ENCODE results near the gene PEX3. TPM values are rescaled to one million over a fixed set of nuclear protein-coding genes. Genes with fewer than 3 reads are reported as not detected.

Gene PEX3
- polyA plus RNA-seq (ENCODE audit: insufficient read length), result 41.4 TPM
- long read RNA-seq, donor 1, transcript PEX3-201 (12 exons, 1,969 nt), result major isoform, 8 of 16 reads
- long read RNA-seq, donor 1, partial matches to known transcripts, result 7 of 16 reads
- long read RNA-seq, donor 1, other reads (novel, unspliced or antisense), result 0 of 16 reads
- long read RNA-seq, donor 2, transcript PEX3-201 (12 exons, 1,969 nt), result major isoform, 5 of 5 reads
- long read RNA-seq, donor 2, partial matches to known transcripts, result 0 of 5 reads
- long read RNA-seq, donor 2, other reads (novel, unspliced or antisense), result 0 of 5 reads
- long read RNA-seq, donor 3, transcript PEX3-201 (12 exons, 1,969 nt), result major isoform, 8 of 10 reads
- long read RNA-seq, donor 3, partial matches to known transcripts, result 0 of 10 reads
- long read RNA-seq, donor 3, other reads (novel, unspliced or antisense), result 0 of 10 reads
- long read RNA-seq, donor 4, partial matches to known transcripts, result 26 of 32 reads
- long read RNA-seq, donor 4, other reads (novel, unspliced or antisense), result 6 of 32 reads
- long read RNA-seq, donor 5, transcript PEX3-201 (12 exons, 1,969 nt), result major isoform, 28 of 28 reads
- long read RNA-seq, donor 5, partial matches to known transcripts, result 0 of 28 reads
- long read RNA-seq, donor 5, other reads (novel, unspliced or antisense), result 0 of 28 reads
- long read RNA-seq, donor 6, transcript PEX3-201 (12 exons, 1,969 nt), result major isoform, 12 of 12 reads
- long read RNA-seq, donor 6, partial matches to known transcripts, result 0 of 12 reads
- long read RNA-seq, donor 6, other reads (novel, unspliced or antisense), result 0 of 12 reads
- long read RNA-seq, donor 7, transcript PEX3-201 (12 exons, 1,969 nt), result major isoform, 6 of 12 reads
- long read RNA-seq, donor 7, partial matches to known transcripts, result 5 of 12 reads
- long read RNA-seq, donor 7, other reads (novel, unspliced or antisense), result 0 of 12 reads
- long read RNA-seq, donor 8, partial matches to known transcripts, result 0 of 3 reads
- long read RNA-seq, donor 8, other reads (novel, unspliced or antisense), result 0 of 3 reads

DNA sequence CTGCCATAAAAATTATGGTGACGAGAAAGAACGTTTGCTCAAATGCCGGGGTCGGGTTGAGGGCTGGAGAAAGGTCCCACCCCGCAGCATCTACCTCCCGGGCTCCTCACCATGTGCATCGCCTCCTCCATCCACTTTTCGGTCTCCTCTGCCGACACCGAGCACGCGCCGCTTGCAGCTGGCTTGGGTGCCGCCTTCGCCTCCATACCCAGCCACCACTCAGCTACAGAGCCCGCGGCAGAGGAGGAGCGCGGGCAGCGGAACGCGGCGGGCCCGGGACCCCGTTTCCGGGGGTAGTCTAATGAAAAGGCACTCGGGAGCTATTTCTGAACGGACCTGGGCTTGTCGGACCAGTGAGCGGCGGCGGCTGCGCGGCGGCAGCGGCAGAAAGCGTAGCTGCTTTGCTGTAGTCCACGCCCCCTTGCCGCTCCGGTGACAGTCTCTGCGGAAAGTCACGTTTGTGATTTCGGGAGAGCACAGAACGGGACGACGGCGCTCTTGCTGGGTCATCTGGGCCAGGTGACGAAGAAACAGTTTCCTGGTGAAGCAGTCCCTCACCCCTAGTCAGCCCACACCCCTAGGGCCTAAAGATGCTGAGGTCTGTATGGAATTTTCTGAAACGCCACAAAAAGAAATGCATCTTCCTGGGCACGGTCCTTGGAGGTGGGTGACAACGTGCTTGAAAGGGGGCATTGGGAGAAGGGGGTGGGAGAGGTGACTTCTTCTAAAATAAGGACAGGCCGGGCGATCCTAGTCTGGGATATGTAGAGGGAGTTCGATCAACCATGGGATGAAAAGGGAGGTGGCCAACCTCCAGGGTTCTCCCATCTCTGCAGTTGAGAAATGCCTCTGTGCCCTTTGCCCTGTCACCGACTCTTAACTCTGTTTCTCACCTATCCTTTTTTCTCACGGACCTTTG, at the start of gene PEX3, which contains the start of gene ADAT2:
Gene PEX3 (plus strand): TSS at position 353 of the 919 bp plus-strand sequence. CDS start 238 bp downstream, at position 591.
Gene ADAT2 (minus strand): TSS at position 243 of the 919 bp plus-strand sequence. CDS start 37 bp downstream, at position 206.
- DNase-seq, result peak; percentile 90

DNA sequence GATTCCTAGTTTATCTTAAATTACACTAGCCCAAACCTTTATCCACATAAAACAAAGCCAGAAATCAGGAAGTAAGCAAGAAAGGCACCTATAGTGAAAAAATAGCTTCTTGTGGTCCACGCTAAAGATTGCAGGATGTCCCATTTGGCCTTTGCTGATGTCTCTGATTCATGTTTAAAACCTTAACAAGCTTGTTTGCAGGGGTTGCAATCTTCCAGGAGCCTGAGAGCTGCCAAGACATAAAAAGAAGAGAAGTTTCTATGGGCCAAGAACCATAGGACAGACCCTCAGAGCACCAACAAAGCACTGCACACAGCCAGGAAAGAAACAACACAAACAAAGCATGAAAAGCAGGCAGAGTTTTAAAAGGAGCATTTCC, 49.5 kb upstream of the PEX3 start:
- DNase-seq, result no peak

- no peak for DNase-seq
Measured at GRCh38 chr6:143401636-143402370, 48.8 kb upstream of the PEX3 start.

GRCh38 chr6:143402721-143403336, 47.8 kb upstream of the PEX3 start:
- DNase-seq, result no peak

GRCh38 chr6:143405373-143406154, 45.0 kb upstream of the PEX3 start:
- DNase-seq, result no peak

GRCh38 chr6:143406673-143407072, 43.9 kb upstream of the PEX3 start:
- no peak for DNase-seq

DNA sequence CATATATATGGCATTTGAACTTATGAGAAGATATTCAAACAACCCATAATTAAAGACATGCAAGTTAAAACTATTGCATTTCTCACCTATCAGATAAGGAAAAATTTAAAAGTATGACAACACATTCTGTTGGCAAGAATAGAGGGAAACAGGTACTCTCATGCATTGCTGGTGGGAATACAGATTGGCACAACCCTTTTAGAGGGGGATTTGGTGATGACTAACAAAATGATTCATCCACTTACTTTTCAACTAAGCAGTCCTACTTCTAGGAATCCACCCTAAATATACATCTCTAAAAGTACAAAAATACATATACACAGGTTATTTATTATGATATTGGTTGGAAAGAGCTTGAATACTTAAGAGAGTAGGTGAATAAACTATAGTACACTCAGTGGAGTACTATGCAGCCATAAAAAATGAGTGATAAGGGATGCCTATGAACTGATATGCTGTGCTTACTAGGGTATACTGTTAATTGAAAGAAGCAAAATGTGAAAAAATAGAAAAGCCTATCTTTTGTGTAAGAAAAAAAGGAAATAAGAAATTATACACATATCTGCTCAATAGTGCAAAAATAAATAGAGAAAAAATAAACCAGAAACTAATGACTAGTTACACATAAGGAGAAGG, 42.3 kb upstream of the PEX3 start:
- no peak for DNase-seq

DNA sequence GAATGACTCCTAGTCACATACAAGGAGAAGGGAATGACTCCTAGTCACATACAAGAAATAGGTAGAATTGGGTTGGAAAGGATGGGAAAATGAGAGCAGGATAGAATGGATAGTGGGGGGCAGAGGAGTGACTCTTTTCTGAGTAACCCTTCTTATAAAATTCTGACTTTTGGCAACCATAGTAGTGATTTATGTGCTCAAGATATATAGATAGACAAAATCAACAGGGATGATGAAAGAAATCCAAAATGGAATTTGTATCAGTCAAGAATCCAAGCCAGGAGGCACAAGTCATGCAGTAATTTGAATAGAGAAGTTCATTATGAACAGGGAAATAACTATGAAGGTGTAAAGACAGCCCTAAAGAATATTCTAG, 41.8 kb upstream of the PEX3 start:
- DNase-seq, result no peak

DNA sequence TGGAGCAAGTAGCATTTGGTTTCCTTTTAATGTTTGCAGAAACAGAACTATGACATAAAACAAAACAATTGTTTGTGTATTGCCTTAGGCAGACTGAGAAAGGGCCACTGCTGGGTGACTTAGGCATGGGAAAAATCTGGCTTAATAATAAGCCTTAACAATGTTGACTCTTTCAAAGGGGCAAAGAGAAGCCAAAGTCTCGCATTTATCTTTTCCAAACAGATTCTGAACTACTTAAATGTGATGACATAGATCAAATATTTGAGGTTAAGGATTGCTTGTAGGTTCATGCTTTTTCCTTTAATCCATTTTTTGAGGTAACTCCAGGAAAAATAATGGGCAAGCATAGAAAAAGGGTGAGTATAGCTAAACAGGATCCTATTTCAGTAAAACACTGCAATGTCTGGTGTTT, 39.7 kb upstream of the PEX3 start:
- DNase-seq, result no peak

GRCh38 chr6:143414769-143415168, 35.8 kb upstream of the PEX3 start:
- DNase-seq, result no peak

DNA sequence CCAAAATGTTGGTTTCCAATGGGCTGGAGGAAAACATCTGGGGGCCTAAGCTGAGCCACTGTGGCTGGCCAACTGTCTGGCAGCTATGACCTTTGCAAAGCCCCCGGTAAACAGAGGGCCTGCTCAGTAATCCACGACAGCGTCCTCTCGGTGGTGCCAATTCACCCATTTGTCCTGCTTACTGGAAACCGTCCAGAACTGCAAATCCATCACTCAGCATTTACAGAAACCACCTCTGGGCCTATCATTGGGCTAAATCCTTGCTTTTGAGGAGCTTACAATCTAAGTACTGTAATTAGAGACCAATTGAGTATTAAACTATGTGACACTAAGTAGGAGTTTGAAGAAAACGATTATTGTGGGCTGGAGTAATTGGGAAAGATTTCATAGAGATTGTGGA, 31.1 kb upstream of the PEX3 start:
- no peak for DNase-seq

- no peak for DNase-seq
Measured at GRCh38 chr6:143426026-143426425, 24.6 kb upstream of the PEX3 start.

- DNase-seq, result peak; percentile 80
Measured at GRCh38 chr6:143427109-143427817, 23.3 kb upstream of the PEX3 start.

GRCh38 chr6:143429970-143430369, 20.6 kb upstream of the PEX3 start:
- DNase-seq, result no peak

GRCh38 chr6:143431226-143431625, 19.4 kb upstream of the PEX3 start:
- no peak for DNase-seq

GRCh38 chr6:143432588-143432987, 18.0 kb upstream of the PEX3 start:
- DNase-seq, result no peak

DNA sequence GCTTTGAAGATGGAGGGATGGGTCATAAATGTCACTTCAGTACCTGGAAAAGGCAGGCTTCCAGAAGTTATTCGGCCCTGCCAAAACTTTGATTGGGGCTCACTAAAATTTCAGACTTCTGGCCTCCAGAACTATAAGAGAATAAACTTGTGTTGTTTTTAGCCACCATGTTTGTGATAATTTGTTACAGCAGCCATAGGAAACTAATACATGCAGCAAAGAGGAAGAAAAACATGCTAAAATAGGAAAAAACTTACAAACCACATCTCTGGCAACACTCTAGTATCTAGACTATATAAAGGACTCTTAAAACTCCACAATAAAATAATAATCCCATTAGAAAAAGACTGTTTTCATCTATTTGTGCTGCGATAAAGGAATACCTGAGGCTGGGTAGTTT, 9.6 kb upstream of the PEX3 start:
- DNase-seq, result no peak
